ENCODE measurements around the gene FHDC1. TPM values are rescaled to one million over a fixed set of nuclear protein-coding genes. Genes with fewer than 3 reads are reported as not detected.

FHDC1 gene
- polyA plus RNA-seq, 2 of the 4 experiments (the other 2 are of a cell fraction), result 0.08 to 0.31 TPM

GRCh38 chr4:152940461-152940860 is 4.3 kb downstream of the FHDC1 start:
- ATAC-seq (no peak), DNase-seq (ENCODE audit: low read depth in 1 of 2, low spot score in 1 of 2) (no peak), FAIRE-seq (no peak)
- no peak overlapping the region for H3K27ac ChIP-seq
- H3K4me1 ChIP-seq, result 0 out of 3 replicates have a peak, but pooled peaks cover 1% of the 10 kb centered on the region
- no peaks in the 10 kb centered on the region for H3K9me3 ChIP-seq
- 72% methylated on average over 2 of the region's 2 CpGs for WGBS (ENCODE audit: missing lambda C conversion rate)
- ChIA-PET POLR2A (no interaction called here), CTCF (interaction anchor here (1.0 kb wide), 1 partner anchor 10 kb away, joined by 5 read pairs; no protein-coding TSS in a partner anchor)
- H3K4me3 ChIP-seq, result no peak overlapping the region
- no peak for TF ChIP-seq EHMT2 (IDR thresholded peaks at IDR 0.05; ENCODE audit: low read depth)
- no peak for TF ChIP-seq RFX5 (IDR thresholded peaks at IDR 0.05)
- TF ChIP-seq HES2 (IDR thresholded peaks at IDR 0.05), result no peak
- no peak for TF ChIP-seq MAFK (IDR thresholded peaks at IDR 0.05; ENCODE audit: partially characterized antibody)
- TF ChIP-seq TP53 (CRISPR knock-in tag; IDR thresholded peaks at IDR 0.05), result no peak
- TF ChIP-seq HOXA7 (CRISPR knock-in tag; IDR thresholded peaks at IDR 0.05), result no peak
- no peak for TF ChIP-seq NPAS2 (CRISPR knock-in tag; IDR thresholded peaks at IDR 0.05; ENCODE audit: borderline replicate concordance)
- TF ChIP-seq CHD2 (IDR thresholded peaks at IDR 0.05; ENCODE audit: low read length, partially characterized antibody), result no peak
- no peak for TF ChIP-seq HEYL (CRISPR knock-in tag; IDR thresholded peaks at IDR 0.05)
- no peak for TF ChIP-seq TFCP2L1 (CRISPR knock-in tag; IDR thresholded peaks at IDR 0.05)
- no peak for TF ChIP-seq SREBF2 (IDR thresholded peaks at IDR 0.05)
- TF ChIP-seq CBX8 (IDR thresholded peaks at IDR 0.05), result no peak
- no peak for TF ChIP-seq FOSB (CRISPR knock-in tag; IDR thresholded peaks at IDR 0.05)
- no peak for TF ChIP-seq BCL3 (IDR thresholded peaks at IDR 0.05)
- no peak for TF ChIP-seq CBX2 (IDR thresholded peaks at IDR 0.05; ENCODE audit: borderline replicate concordance, low read depth)
- no peak for TF ChIP-seq ZC3H11A (IDR thresholded peaks at IDR 0.05)
- TF ChIP-seq MYC (IDR thresholded peaks at IDR 0.05; ENCODE audit: borderline replicate concordance, low read length), result no peak
- H3K4me2 ChIP-seq, result no peak overlapping the region

GRCh38 chr4:152941411-152941810 is 5.3 kb downstream of the FHDC1 start:
- H3K9me3 ChIP-seq, result no peaks in the 10 kb centered on the region
- ATAC-seq, result no peak
- no peak overlapping the region for H3K4me3 ChIP-seq
- WGBS (ENCODE audit: missing lambda C conversion rate), result 59% methylated on average over 1 of the region's 1 CpG
- DNase-seq (ENCODE audit: low read depth in 1 of 2, low spot score in 1 of 2), result no peak
- no peak overlapping the region for H3K4me2 ChIP-seq
- no peaks in the 10 kb centered on the region for H3K4me1 ChIP-seq
- no peak for FAIRE-seq
- CTCF ChIA-PET, result interaction anchor here (0.6 to 0.7 kb wide), 2 partner anchors 144 to 504 kb away, joined by 3 read pairs; no protein-coding TSS in a partner anchor
- POLR2A ChIA-PET, result no interaction called here
- no peak overlapping the region for H3K27ac ChIP-seq
- no peak for TF ChIP-seq NFE2L2 (conservative IDR thresholded peaks at IDR 0.05; ENCODE audit: low read length)
- TF ChIP-seq BHLHE40 (IDR thresholded peaks at IDR 0.05; ENCODE audit: low read depth, low read length), result no peak
- TF ChIP-seq, protein P1, sequence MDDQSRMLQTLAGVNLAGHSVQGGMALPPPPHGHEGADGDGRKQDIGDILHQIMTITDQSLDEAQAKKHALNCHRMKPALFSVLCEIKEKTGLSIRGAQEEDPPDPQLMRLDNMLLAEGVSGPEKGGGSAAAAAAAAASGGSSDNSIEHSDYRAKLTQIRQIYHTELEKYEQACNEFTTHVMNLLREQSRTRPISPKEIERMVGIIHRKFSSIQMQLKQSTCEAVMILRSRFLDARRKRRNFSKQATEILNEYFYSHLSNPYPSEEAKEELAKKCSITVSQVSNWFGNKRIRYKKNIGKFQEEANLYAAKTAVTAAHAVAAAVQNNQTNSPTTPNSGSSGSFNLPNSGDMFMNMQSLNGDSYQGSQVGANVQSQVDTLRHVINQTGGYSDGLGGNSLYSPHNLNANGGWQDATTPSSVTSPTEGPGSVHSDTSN (IDR thresholded peaks at IDR 0.05), result no peak
- no peak for TF ChIP-seq FOSB (CRISPR knock-in tag; IDR thresholded peaks at IDR 0.05)
- no peak for TF ChIP-seq REST (IDR thresholded peaks at IDR 0.05)
- no peak for TF ChIP-seq RNF2 (IDR thresholded peaks at IDR 0.05; ENCODE audit: borderline replicate concordance, low read depth)
- TF ChIP-seq POLR2A (IDR thresholded peaks at IDR 0.05; ENCODE audit: low read length), result no peak
- no peak for TF ChIP-seq KDM5A (IDR thresholded peaks at IDR 0.05)
- TF ChIP-seq RFX5 (IDR thresholded peaks at IDR 0.05), result no peak
- TF ChIP-seq ZNF302 (CRISPR knock-in tag; IDR thresholded peaks at IDR 0.05), result no peak
- no peak for TF ChIP-seq CTCF (IDR thresholded peaks at IDR 0.05)
- no peak for TF ChIP-seq HMGXB4 (CRISPR knock-in tag; IDR thresholded peaks at IDR 0.05; ENCODE audit: borderline replicate concordance)
- TF ChIP-seq ZFP36 (IDR thresholded peaks at IDR 0.05; ENCODE audit: borderline replicate concordance, partially characterized antibody), result no peak
- no peak for TF ChIP-seq HEYL (CRISPR knock-in tag; IDR thresholded peaks at IDR 0.05)
- no peak for TF ChIP-seq CBX2 (IDR thresholded peaks at IDR 0.05; ENCODE audit: borderline replicate concordance, low read depth)

Data from A549 (cell line).